ENCODE data around the gene PKP4. TPM values are rescaled to one million over a fixed set of nuclear protein-coding genes. Genes with fewer than 3 reads are reported as not detected.

PKP4 gene
- polyA plus RNA-seq, 1 experiment, result 24.9 TPM

GRCh38 chr2:158457092-158457825 is 507 bp downstream of the PKP4 start:
- H3K4me3 ChIP-seq (ENCODE audit: low read depth, low read length), result peak overlapping the region; percentile 86
- DNase-seq (ENCODE audit: low read depth, low spot score), result no peak
- TF ChIP-seq CTCF (IDR thresholded peaks at IDR 0.05; ENCODE audit: low read depth, low read length), result 0 out of 2 replicates have a peak, but pooled peaks have one; percentile 14
- POLR2A ChIA-PET, result interaction anchor here (0.6 to 1.7 kb wide), 4 partner anchors 16 to 129 kb away, joined by 3 to 5 read pairs (median 4); no protein-coding TSS in a partner anchor
- no peaks in the 10 kb centered on the region for H3K27me3 ChIP-seq (ENCODE audit: control insufficient read depth, insufficient read depth, low read length)
- CTCF ChIA-PET, result interaction anchor here (0.6 to 4.7 kb wide), 13 partner anchors 8 to 297 kb away, joined by 3 to 51 read pairs (median 4); no protein-coding TSS in a partner anchor
- H3K27ac ChIP-seq (ENCODE audit: low read depth, low read length), result peak overlapping the region; percentile 62
- no peaks in the 10 kb centered on the region for H3K9me3 ChIP-seq (ENCODE audit: control insufficient read depth, insufficient read depth, low read length)

GRCh38 chr2:158457826-158458616 is 1.3 kb downstream of the PKP4 start:
- POLR2A ChIA-PET, result interaction anchor here (0.6 to 1.7 kb wide), 5 partner anchors 15 to 288 kb away, joined by 3 to 5 read pairs (median 4); no protein-coding TSS in a partner anchor

GRCh38 chr2:158458617-158458920 is 1.8 kb downstream of the PKP4 start:
- DNase-seq (ENCODE audit: low read depth, low spot score), result no peak
- H3K4me3 ChIP-seq (ENCODE audit: low read depth, low read length), result peak overlapping the region; percentile 86
- no peak for TF ChIP-seq CTCF (IDR thresholded peaks at IDR 0.05; ENCODE audit: low read depth, low read length)
- ChIA-PET POLR2A (interaction anchor here (0.9 to 1.0 kb wide), 2 partner anchors 45 to 287 kb away, joined by 3 to 5 read pairs; no protein-coding TSS in a partner anchor), CTCF (interaction anchor here (0.9 to 4.7 kb wide), 9 partner anchors 8 to 295 kb away, joined by 3 to 51 read pairs (median 5); no protein-coding TSS in a partner anchor)
- no peaks in the 10 kb centered on the region for H3K9me3 ChIP-seq (ENCODE audit: control insufficient read depth, insufficient read depth, low read length)
- H3K27me3 ChIP-seq (ENCODE audit: control insufficient read depth, insufficient read depth, low read length), result no peaks in the 10 kb centered on the region
- H3K27ac ChIP-seq (ENCODE audit: low read depth, low read length), result no peak overlapping the region

More at GRCh38 chr2:158457826-158458616, 1.3 kb downstream of the PKP4 start:
- no peaks in the 10 kb centered on the region for H3K27me3 ChIP-seq (ENCODE audit: control insufficient read depth, insufficient read depth, low read length)
- H3K4me3 ChIP-seq (ENCODE audit: low read depth, low read length), result peak overlapping the region; percentile 86
- TF ChIP-seq CTCF (IDR thresholded peaks at IDR 0.05; ENCODE audit: low read depth, low read length), result peak; percentile 37
- DNase-seq (ENCODE audit: low read depth, low spot score), result no peak
- peak overlapping the region; percentile 62 for H3K27ac ChIP-seq (ENCODE audit: low read depth, low read length)
- H3K9me3 ChIP-seq (ENCODE audit: control insufficient read depth, insufficient read depth, low read length), result no peaks in the 10 kb centered on the region
- CTCF ChIA-PET, result interaction anchor here (0.7 to 4.7 kb wide), 12 partner anchors 9 to 296 kb away, joined by 3 to 51 read pairs (median 4); no protein-coding TSS in a partner anchor

- Histone ChIP-seq H3K27ac (ENCODE audit: low read depth, low read length) (no peak overlapping the region), H3K9me3 (ENCODE audit: control insufficient read depth, insufficient read depth, low read length) (no peaks in the 10 kb centered on the region), H3K4me3 (ENCODE audit: low read depth, low read length) (peak overlapping the region; percentile 86), H3K27me3 (ENCODE audit: control insufficient read depth, insufficient read depth, low read length) (no peaks in the 10 kb centered on the region)
- DNase-seq (ENCODE audit: low read depth, low spot score), result no peak
- POLR2A ChIA-PET, result no interaction called here
- CTCF ChIA-PET, result interaction anchor here (0.7 to 4.7 kb wide), 5 partner anchors 14 to 295 kb away, joined by 3 to 51 read pairs (median 9); no protein-coding TSS in a partner anchor
- TF ChIP-seq CTCF (IDR thresholded peaks at IDR 0.05; ENCODE audit: low read depth, low read length), result no peak
Observed at GRCh38 chr2:158459161-158460003, 2.6 kb downstream of the PKP4 start.

Data from AG04450 (cell line).